Fibroblast of lung (primary cell): ENCODE data around the gene PLPPR2. TPM values are rescaled to one million over a fixed set of nuclear protein-coding genes. Genes with fewer than 3 reads are reported as not detected.
"Not testable (repeated sequence)": the region's sequence is repeated elsewhere in the genome, so short reads cannot be mapped to it uniquely, and the experiment has no call there.

Source experiments
- DNase-seq, 2 donors: peaks; one replicate each; pipeline versions ENCODE4 v3.0.0 to v3.0.0-alpha.2; 2010; ENCODE audit warnings: low read depth in 2 of 2
- H2AFZ ChIP-seq: 2 replicates; pipeline ENCODE4 v1.5.1; 2012; ENCODE audit warnings: low read length, control low read depth, inconsistent platforms
- H3K27ac ChIP-seq: 2 replicates; pipeline ENCODE4 v1.5.1; 2011; ENCODE audit warnings: low read length, control low read depth; ENCODE audit not compliant: insufficient read depth
- H3K27me3 ChIP-seq: 2 replicates; pipeline ENCODE4 v1.5.1; 2011; ENCODE audit warnings: mild to moderate bottlenecking, low read length; ENCODE audit not compliant: control insufficient read depth, insufficient read depth
- H3K36me3 ChIP-seq: 2 replicates; pipeline ENCODE4 v1.5.1; 2011; ENCODE audit warnings: low read length; ENCODE audit not compliant: control insufficient read depth, insufficient read depth
- H3K4me1 ChIP-seq: 2 replicates; pipeline ENCODE4 v1.5.1; 2011; ENCODE audit warnings: low read length; ENCODE audit not compliant: control insufficient read depth, insufficient read depth; ENCODE audit errors: extremely low read depth
- H3K4me2 ChIP-seq: 2 replicates; pipeline ENCODE4 v1.5.1; 2011; ENCODE audit warnings: low read length, control low read depth; ENCODE audit not compliant: insufficient read depth; ENCODE audit errors: extremely low read depth
- H3K4me3 ChIP-seq, 4 experiments: fragments of 200-600 bp in 1 of 4; sonication (generic) in 1 of 4; replicated peaks in 1 of 4; 2 replicates each; pipeline ENCODE4 v1.5.1; 2011 to 2016; ENCODE audit warnings: low read length in 4 of 4, low read depth in 3 of 4, mild to moderate bottlenecking in 3 of 4, control low read depth in 2 of 4, inconsistent platforms in 1 of 4, mixed read lengths in 1 of 4; ENCODE audit not compliant: insufficient read depth in 1 of 4; ENCODE audit errors: control extremely low read depth in 1 of 4
- H3K79me2 ChIP-seq: 2 replicates; pipeline ENCODE4 v1.5.1; 2012; ENCODE audit warnings: mild to moderate bottlenecking, low read length, inconsistent platforms; ENCODE audit not compliant: control insufficient read depth, insufficient read depth
- H3K9ac ChIP-seq: 2 replicates; pipeline ENCODE4 v1.5.1; 2011; ENCODE audit warnings: mild to moderate bottlenecking, low read length, control low read depth; ENCODE audit not compliant: insufficient read depth
- H3K9me3 ChIP-seq: 2 replicates; pipeline ENCODE4 v1.5.1; 2012; ENCODE audit warnings: low read depth, low read length; ENCODE audit not compliant: control insufficient read depth, insufficient read depth
- H4K20me1 ChIP-seq: 2 replicates; pipeline ENCODE4 v1.5.1; 2011; ENCODE audit warnings: low read length; ENCODE audit not compliant: control insufficient read depth, insufficient read depth; ENCODE audit errors: extremely low read depth
- EZH2 ChIP-seq: IDR thresholded peaks from 2 replicates; pipeline ENCODE4 v1.5.1; 2012; ENCODE audit warnings: low read length, control low read depth, mild to moderate bottlenecking; ENCODE audit errors: missing control alignments
- polyA plus RNA-seq, 2 donors: library from polyadenylated mRNA; depleted of rRNA in 1 of 2; stranded (reverse) in 1 of 2; unstranded in 1 of 2; fragments of >200 nt; gene quantifications; 2 replicates each; pipeline ENCODE4 v1.2.1, GENCODE V29; 2011 to 2012; ENCODE audit warnings: missing spikeins in 1 of 2
- total RNA-seq: library from RNA; depleted of rRNA; stranded (reverse); fragments of >200 nt; gene quantifications from 2 replicates; pipeline ENCODE4 v1.2.1, GENCODE V29; 2014
- TF ChIP-seq, protein P1 (sequence below), 2 donors: IDR thresholded peaks in 1 of 2; conservative IDR thresholded peaks in 1 of 2; 1 replicate in 1 of 2; 2 replicates in 1 of 2; pipeline ENCODE4 v1.5.1; 2011 to 2012; ENCODE audit warnings: low read length in 2 of 2, control low read depth in 1 of 2, inconsistent platforms in 1 of 2, low read depth in 1 of 2, mild to moderate bottlenecking in 1 of 2

Gene PLPPR2
- total and polyA plus RNA-seq, 2 donors (not counting 1 experiment from before 2014, with no cell fraction given): 13.0 to 21.2 TPM

DNA sequence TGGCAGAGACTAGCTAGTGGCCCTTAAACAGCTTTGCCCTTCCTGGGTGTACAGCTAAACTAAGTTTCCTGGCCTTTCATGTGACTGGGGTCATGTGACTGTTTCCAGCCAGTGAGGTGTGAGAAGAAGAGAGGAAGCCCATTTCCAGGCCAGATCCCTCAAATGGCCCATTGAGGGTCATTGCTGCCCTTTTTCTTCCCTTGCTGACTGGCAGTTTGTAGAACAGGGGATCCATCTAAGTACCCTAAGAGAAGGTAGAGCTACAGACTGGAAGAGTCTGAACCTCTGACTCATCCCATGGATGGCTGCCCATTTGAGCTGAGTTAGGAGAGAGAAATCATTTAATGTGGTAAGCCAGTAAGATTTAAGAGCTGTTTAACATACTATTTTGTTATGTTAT, 22.0 kb downstream of the PLPPR2 start:
- DNase-seq: peak; percentile 91 to 92
- H3K4me3 ChIP-seq: no peak overlapping the region
- peak overlapping the region; percentile 51 for H2AFZ ChIP-seq
- H3K9ac ChIP-seq: no peak overlapping the region
- H4K20me1 ChIP-seq: no peaks in the 10 kb centered on the region
- peak overlapping the region; percentile 48 for H3K27ac ChIP-seq
- H3K9me3 ChIP-seq: no peaks in the 10 kb centered on the region
- TF ChIP-seq, protein P1, sequence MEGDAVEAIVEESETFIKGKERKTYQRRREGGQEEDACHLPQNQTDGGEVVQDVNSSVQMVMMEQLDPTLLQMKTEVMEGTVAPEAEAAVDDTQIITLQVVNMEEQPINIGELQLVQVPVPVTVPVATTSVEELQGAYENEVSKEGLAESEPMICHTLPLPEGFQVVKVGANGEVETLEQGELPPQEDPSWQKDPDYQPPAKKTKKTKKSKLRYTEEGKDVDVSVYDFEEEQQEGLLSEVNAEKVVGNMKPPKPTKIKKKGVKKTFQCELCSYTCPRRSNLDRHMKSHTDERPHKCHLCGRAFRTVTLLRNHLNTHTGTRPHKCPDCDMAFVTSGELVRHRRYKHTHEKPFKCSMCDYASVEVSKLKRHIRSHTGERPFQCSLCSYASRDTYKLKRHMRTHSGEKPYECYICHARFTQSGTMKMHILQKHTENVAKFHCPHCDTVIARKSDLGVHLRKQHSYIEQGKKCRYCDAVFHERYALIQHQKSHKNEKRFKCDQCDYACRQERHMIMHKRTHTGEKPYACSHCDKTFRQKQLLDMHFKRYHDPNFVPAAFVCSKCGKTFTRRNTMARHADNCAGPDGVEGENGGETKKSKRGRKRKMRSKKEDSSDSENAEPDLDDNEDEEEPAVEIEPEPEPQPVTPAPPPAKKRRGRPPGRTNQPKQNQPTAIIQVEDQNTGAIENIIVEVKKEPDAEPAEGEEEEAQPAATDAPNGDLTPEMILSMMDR (conservative IDR thresholded peaks at IDR 0.05 in 1 of 2, IDR thresholded peaks at IDR 0.05 in 1 of 2; ENCODE audit: low read depth in 1 of 2, low read length in 2 of 2): no peak
- TF ChIP-seq EZH2: no peak
- no peaks in the 10 kb centered on the region for H3K27me3 ChIP-seq
- peaks cover 7% of the 10 kb centered on the region for H3K79me2 ChIP-seq
- peaks cover 31% of the 10 kb centered on the region for H3K4me1 ChIP-seq
- peak overlapping the region; percentile 75 for H3K4me2 ChIP-seq
- H3K36me3 ChIP-seq: no peaks in the 10 kb centered on the region

DNA sequence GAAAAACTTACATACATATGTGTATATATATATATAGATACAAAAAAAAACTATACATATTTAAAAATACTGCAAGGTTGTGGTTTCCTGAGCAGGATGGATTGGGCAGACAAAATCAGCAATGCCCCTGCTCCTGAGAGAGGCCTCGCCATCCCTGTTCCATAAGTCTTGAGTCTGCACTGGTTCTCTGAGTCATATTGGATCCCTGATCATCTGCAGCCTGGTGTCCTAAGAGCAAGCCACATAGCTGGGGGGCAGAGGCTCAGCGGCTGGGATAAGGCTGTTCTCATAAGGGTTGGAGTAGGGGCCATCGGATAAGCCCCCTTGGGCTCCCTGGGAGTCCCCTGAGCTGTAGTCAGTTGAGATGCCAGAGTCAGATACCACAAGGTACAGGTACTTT, 22.5 kb downstream of the PLPPR2 start:
- no peaks in the 10 kb centered on the region for H4K20me1 ChIP-seq
- DNase-seq: peak in 1 of 2 donors; percentile 49
- peak overlapping the region; percentile 54 for H3K4me2 ChIP-seq
- no peaks in the 10 kb centered on the region for H3K36me3 ChIP-seq
- H3K79me2 ChIP-seq: peaks cover 7% of the 10 kb centered on the region
- H3K27me3 ChIP-seq: no peaks in the 10 kb centered on the region
- H3K27ac ChIP-seq: peak overlapping the region; percentile 46
- peaks cover 31% of the 10 kb centered on the region for H3K4me1 ChIP-seq
- no peak overlapping the region for H3K9ac ChIP-seq
- no peak overlapping the region for H2AFZ ChIP-seq
- H3K4me3 ChIP-seq: no peak overlapping the region
- no peaks in the 10 kb centered on the region for H3K9me3 ChIP-seq
- TF ChIP-seq, protein P1 (conservative IDR thresholded peaks at IDR 0.05 in 1 of 2, IDR thresholded peaks at IDR 0.05 in 1 of 2; ENCODE audit: low read depth in 1 of 2, low read length in 2 of 2): no peak
- no peak for TF ChIP-seq EZH2

DNA sequence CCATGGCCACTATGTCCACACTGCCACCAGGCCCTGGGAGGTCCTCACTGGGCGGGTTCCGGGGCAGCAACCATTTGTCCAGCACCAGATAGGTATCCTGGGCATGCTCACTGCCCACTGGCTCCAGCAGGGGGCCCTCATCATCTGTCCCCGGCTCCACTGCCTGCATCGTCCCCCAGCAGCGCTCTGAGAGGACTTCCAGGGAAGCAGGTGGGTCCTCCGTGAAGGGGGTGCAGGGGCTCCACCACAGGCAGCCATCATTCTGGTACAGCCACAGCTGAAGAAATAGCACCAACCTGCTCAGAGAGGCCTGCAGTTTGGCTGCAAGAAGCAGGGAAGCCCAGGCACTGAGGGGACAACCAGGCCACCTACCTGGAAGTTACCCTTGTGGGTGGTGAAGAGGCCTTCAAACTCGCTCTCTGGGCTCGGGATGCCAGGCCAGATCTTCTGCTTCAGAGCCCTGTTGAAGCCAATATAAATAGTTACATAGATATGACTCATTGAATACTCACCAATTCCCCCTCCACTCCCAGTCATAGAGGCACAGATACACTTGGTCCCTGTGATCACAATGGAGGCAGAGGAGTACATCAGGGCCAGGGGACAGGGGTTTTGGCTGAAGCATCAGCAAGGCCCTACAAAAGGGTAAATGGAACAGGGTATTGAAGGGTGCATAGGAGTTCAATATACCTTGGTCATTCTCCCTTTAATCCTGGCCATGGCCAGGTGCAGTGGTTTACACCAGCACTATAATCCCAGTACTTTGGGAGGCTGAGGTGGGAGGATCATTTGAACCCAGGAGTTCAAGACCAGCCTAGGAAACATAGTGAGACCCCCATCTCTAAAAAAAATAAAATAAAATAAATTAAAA, 23.3 kb downstream of the PLPPR2 start:
- no peaks in the 10 kb centered on the region for H4K20me1 ChIP-seq
- TF ChIP-seq EZH2: no peak
- TF ChIP-seq, protein P1 (conservative IDR thresholded peaks at IDR 0.05 in 1 of 2, IDR thresholded peaks at IDR 0.05 in 1 of 2; ENCODE audit: low read depth in 1 of 2, low read length in 2 of 2): peak; percentile 50 to 52
- H2AFZ ChIP-seq: no peak overlapping the region
- H3K27ac ChIP-seq: peak overlapping the region; percentile 46
- H3K36me3 ChIP-seq: no peaks in the 10 kb centered on the region
- H3K9me3 ChIP-seq: no peaks in the 10 kb centered on the region
- H3K27me3 ChIP-seq: no peaks in the 10 kb centered on the region
- H3K4me3 ChIP-seq: no peak overlapping the region
- H3K4me2 ChIP-seq: peak overlapping the region; percentile 57
- H3K9ac ChIP-seq: no peak overlapping the region
- peak; percentile 76 to 86 for DNase-seq
- peaks cover 31% of the 10 kb centered on the region for H3K4me1 ChIP-seq
- H3K79me2 ChIP-seq: peaks cover 7% of the 10 kb centered on the region

DNA sequence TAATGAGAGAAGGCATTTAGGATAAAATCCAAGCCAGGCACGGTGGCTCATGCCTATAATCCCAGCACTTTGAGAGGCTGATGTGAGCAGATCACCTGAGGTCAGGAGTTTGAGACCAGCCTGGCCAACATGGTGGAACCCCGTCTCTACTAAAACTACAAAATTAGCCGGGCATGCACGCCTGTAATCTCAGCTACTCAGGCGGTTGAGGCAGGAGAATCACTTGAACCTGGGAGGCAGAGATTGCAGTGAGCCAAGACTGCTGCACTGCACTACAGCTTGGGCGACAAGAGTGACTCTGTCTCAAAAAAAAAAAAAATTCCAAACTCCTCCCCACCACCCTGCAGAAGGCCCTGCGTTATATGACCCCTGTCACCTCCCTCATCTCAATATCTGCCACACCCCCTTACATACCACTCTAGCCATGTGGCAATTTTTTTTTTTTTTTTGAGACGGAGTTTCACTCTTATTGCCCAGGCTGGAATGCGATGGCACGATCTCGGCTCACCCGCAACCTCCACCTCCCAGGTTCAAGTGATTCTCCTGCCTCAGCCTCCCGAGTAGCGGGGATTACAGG, 24.1 kb downstream of the PLPPR2 start:
- H2AFZ ChIP-seq, H3K9me3 ChIP-seq, DNase-seq, H3K4me3 ChIP-seq, H3K79me2 ChIP-seq, H3K27me3 ChIP-seq, H4K20me1 ChIP-seq, H3K4me2 ChIP-seq, H3K9ac ChIP-seq, H3K36me3 ChIP-seq, H3K27ac ChIP-seq: not testable (repeated sequence)
- H3K4me1 ChIP-seq: peaks cover 31% of the 10 kb centered on the region
